Vagina (tissue), 2 donors: Measurements from ENCODE around the gene GALNT12.

Experiments
- CTCF ChIP-seq, 3 experiments: fragments of 450-650 bp in 2 of 3; fragments of 200-600 bp in 1 of 3; sonication (generic) in 1 of 3; IDR thresholded peaks; one replicate each; pipeline ENCODE4 v1.5.1; 2017 to 2019; ENCODE audit warnings: antibody characterized with exemption in 3 of 3, mild to moderate bottlenecking in 2 of 3, moderate library complexity in 2 of 3
- POLR2A ChIP-seq, 2 donors: fragments of 450-650 bp; IDR thresholded peaks; one replicate each; pipeline ENCODE4 v1.6.1; 2017; ENCODE audit warnings: antibody characterized with exemption in 2 of 2, mild to moderate bottlenecking in 2 of 2, moderate library complexity in 2 of 2
- POLR2AphosphoS5 ChIP-seq, 2 donors: sonication (generic); formaldehyde crosslinking; IDR thresholded peaks; one replicate each; pipeline ENCODE4 v1.9.0; 2017; ENCODE audit warnings: antibody characterized with exemption in 2 of 2, mild to moderate bottlenecking in 2 of 2, low read depth in 1 of 2; ENCODE audit not compliant: insufficient read depth in 1 of 2

- TF ChIP-seq POLR2A (IDR thresholded peaks at IDR 0.05) (no peak), CTCF (IDR thresholded peaks at IDR 0.05) (no peak), POLR2AphosphoS5 (IDR thresholded peaks at IDR 0.05; ENCODE audit: insufficient read depth in 1 of 2, low read depth in 1 of 2) (no peak)
Observed at GRCh38 chr9:98774746-98775145, 32.7 kb upstream of the GALNT12 start.
